Right renal cortex interstitium (tissue), 3 donors: ENCODE results near the gene APOBEC3C. TPM values are rescaled to one million over a fixed set of nuclear protein-coding genes. Genes with fewer than 3 reads are reported as not detected.
A peak's percentile ranks its signal among the peaks of the same experiment; 100 is the strongest.
"Not testable (repeated sequence)": the region's sequence is repeated elsewhere in the genome, so short reads cannot be mapped to it uniquely, and the experiment has no call there.

Experiments used
- DNase-seq, 3 donors: peaks; one replicate each; pipeline ENCODE4 v3.0.0-alpha.2; 2013; ENCODE audit warnings: low read depth in 3 of 3, low spot score in 2 of 3
- polyA plus RNA-seq, 3 donors: library from polyadenylated mRNA; unstranded; fragments of 120-200 nt; gene quantifications; one replicate each; pipeline ENCODE4 v1.2.1, GENCODE V29; 2013; ENCODE audit not compliant: insufficient read length in 3 of 3

APOBEC3C gene
- polyA plus RNA-seq, 3 donors, result 9.3 to 11.0 (median 9.5) TPM

DNA sequence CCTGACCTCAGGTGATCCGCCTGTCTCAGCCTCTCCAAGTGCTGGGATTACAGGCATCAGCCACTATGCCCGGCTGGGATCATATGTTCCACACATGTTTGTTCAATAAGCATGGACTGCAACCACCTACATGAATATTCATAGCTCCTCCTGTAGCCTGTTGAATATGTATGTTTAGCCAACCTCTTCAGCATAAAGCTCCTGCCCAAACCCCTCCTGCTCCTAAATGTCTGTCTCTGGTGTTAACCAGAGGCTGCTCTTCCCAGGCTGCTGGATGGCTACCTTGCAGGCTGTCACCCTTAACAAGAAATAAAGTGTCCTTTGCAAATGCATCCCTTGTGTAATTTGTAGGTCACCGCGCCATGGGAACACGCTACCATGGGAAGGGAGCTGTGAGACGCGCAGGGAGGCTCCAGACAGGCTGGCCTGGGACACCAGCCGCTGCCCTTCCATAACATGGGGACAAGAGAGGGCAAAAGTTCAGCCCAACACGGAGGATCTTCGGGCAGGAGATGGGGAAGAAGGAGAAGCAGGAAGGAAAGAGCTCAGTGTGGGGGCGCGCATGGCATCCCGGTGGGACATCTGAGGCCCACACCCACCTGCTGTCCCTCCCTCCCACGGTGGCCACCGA is 6.1 kb downstream of the APOBEC3C start:
- DNase-seq, result not testable (repeated sequence)

GRCh38 chr22:39021552-39022250 is 7.6 kb downstream of the APOBEC3C start:
- no peak for DNase-seq

GRCh38 chr22:39024519-39025308 is 10.7 kb downstream of the APOBEC3C start:
- DNase-seq, result no peak

DNA sequence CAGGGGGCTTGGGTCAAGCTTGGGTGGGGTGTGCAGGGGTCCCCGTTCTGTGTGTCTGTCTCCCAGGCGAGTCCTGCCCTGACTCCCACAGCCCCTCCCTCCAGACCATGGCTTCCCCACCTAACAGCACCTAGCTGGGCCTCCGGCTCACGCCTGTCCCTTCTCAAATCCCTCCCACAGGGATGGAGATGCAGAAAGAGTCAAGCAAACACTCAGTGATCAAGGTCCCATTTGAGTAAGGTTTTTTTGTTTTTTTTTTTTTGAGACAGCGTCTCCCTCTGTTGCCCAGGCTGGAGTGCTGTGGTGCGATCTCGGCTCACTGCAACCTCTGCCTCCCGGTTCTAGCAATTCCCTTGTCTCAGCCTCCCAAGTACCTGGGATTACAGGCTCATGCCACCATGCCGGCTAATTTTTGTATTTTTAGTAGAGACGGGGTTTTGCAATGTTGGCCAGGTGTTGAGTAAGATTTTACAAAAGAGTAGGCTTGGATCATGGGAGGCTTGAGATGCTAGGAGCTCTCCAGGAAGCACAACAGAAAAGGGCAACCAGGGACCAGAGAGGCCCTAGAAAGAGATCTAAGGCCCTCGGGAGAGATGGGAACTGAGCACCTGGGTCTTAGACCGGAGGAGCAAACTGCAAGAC is 12.6 kb downstream of the APOBEC3C start:
- DNase-seq, result no peak

- no peak for DNase-seq
Measured at GRCh38 chr22:39027717-39028116, 13.7 kb downstream of the APOBEC3C start.

DNA sequence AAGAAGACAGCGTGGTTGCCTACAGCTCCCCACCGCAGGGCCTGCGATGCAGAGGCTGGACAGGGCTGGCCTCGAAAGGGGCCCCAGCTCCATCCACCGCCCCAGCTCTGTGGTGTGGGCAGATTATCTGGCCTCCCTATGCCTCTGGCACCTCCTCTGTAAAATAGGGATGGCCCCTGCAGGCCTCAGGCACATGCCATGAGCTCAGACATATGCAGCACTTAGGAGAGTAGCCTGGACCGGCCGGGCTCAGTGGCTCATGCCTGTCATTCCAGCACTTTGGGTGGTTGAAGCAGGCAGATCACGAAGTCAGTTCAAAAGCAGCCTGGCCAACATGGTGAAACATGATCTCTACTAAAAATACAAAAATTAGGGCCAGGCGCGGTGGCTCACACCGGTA is 14.2 kb downstream of the APOBEC3C start:
- no peak for DNase-seq

DNA sequence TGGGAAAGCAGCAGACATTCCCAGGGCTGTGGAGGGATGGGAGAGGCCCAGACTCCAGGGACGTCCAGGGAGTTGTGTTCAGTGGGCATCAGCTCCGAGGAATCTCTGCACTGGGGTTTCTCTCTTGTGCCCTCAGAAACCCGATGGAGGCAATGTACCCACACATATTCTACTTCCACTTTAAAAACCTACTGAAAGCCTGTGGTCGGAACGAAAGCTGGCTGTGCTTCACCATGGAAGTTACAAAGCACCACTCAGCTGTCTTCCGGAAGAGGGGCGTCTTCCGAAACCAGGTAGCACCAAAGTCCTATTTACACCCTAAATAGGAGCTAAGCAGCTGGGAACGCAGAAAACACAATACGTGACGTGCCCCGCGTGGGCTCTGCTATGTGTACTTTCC is 15.2 kb downstream of the APOBEC3C start:
- no peak for DNase-seq

GRCh38 chr22:39030705-39031104 is 16.6 kb downstream of the APOBEC3C start:
- no peak for DNase-seq

GRCh38 chr22:39031434-39032295 is 17.6 kb downstream of the APOBEC3C start:
- not testable (repeated sequence) for DNase-seq

GRCh38 chr22:39037071-39037470 is 23.0 kb downstream of the APOBEC3C start:
- not testable (repeated sequence) for DNase-seq

GRCh38 chr22:39039306-39040126 is 25.5 kb downstream of the APOBEC3C start:
- DNase-seq, result no peak

GRCh38 chr22:39040155-39040537 is 26.1 kb downstream of the APOBEC3C start:
- not testable (repeated sequence) for DNase-seq

DNA sequence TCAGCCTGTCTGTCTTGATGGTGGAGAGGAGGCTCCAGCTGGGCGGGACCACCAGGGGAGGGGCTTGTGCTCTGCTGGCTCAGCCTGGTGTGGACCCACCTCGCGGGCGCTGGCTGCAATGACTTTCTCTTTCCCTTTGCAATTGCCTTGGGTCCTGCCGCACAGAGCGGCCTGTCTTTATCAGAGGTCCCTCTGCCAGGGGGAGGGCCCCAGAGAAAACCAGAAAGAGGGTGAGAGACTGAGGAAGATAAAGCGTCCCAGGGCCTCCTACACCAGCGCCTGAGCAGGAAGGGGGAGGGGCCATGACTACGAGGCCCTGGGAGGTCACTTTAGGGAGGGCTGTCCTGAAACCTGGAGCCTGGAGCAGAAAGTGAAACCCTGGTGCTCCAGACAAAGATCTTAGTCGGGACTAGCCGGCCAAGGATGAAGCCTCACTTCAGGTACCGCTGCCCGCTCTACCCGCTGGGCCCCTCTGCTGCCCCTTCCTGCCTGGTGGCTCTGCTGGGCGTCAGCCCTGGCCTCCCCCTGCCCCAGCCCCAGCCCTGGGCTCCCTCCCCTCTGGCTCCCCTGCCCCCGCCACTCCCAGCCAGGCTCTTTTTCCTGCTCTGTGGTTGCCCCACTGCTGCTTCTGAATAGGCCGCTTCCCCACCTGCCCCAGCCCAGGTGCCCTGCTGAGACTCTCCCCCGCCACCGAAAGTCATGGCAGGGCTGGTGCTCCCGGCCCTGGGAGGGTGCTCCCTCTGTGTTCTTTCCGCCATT is 26.7 kb downstream of the APOBEC3C start, which contains the start of gene APOBEC3F:
TSS of gene APOBEC3F (plus strand) at position 327 of the 759 bp plus-strand sequence. CDS start at position 424, 97 bp downstream.
- peak; percentile 16 to 26 (median 17) for DNase-seq

GRCh38 chr22:39041908-39042307 is 27.9 kb downstream of the APOBEC3C start:
- DNase-seq, result no peak

DNA sequence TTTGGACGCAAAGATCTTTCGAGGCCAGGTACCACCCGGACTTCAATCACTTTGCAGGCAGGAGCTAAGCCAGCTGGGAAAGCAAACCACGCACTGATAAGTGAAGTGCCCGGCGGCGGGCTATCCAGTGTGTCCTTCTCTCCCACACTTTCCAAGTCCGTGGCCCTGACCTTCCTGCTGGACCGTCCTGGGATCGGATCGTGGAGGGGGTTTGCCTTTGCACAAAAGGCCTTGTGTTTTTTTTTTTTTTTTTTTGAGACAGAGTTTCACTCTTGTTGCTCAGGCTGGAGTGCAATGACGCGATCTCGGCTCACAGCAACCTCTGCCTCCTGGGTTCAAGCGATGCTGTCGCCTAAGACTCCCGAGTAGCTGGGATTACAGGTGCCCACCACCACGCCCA is 29.0 kb downstream of the APOBEC3C start:
- DNase-seq, result not testable (repeated sequence)

GRCh38 chr22:39045136-39045535 is 31.1 kb downstream of the APOBEC3C start:
- DNase-seq, result not testable (repeated sequence)

GRCh38 chr22:39049486-39049885 is 35.4 kb downstream of the APOBEC3C start:
- DNase-seq, result not testable (repeated sequence)

DNA sequence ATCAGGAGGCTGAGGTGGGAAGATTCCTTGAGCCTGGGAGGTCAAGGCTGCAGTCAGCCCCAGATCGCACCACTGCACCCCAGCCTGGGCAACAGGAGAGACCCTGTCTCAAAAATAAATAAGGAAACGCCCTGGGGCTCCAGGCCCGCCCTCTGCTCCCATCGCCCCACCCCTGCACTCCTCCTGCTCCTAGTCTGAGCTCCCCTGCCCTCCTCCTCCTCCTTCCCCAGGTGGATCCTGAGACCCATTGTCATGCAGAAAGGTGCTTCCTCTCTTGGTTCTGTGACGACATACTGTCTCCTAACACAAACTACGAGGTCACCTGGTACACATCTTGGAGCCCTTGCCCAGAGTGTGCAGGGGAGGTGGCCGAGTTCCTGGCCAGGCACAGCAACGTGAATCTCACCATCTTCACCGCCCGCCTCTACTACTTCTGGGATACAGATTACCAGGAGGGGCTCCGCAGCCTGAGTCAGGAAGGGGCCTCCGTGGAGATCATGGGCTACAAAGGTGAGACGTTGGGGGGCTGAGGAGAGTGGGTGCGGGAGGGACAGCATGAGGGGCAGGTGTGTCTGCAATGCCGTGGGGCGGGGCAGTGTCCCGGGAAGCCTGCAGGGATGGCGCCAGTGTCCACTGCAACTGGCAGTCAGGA is 37.9 kb downstream of the APOBEC3C start:
- not testable (repeated sequence) for DNase-seq
